ENCODE data around the gene OPHN1. TPM values are rescaled to one million over a fixed set of nuclear protein-coding genes. Genes with fewer than 3 reads are reported as not detected.

OPHN1 gene
- total RNA-seq, 2 donors from 2014 or later: 0.06 TPM; not detected in 1

- DNase-seq (ENCODE audit: low spot score in 2 of 2) (no peak), ATAC-seq (no peak)
- Mint-ChIP-seq H3K36me3 (no peaks in the 10 kb centered on the region), H3K27ac (no peak overlapping the region), H3K9me3 (no peaks in the 10 kb centered on the region)
Measured at GRCh38 chrX:68249401-68249831, 183.9 kb downstream of the OPHN1 start.

- ATAC-seq (no peak), DNase-seq (ENCODE audit: low spot score in 2 of 2) (no peak)
- H3K27ac Mint-ChIP-seq: no peak overlapping the region
- no peaks in the 10 kb centered on the region for H3K36me3 Mint-ChIP-seq
- no peaks in the 10 kb centered on the region for H3K9me3 Mint-ChIP-seq
Measured at GRCh38 chrX:68238568-68238967, 194.7 kb downstream of the OPHN1 start.

GRCh38 chrX:68234171-68234910, 199.0 kb downstream of the OPHN1 start:
- no peaks in the 10 kb centered on the region for H3K36me3 Mint-ChIP-seq

DNA sequence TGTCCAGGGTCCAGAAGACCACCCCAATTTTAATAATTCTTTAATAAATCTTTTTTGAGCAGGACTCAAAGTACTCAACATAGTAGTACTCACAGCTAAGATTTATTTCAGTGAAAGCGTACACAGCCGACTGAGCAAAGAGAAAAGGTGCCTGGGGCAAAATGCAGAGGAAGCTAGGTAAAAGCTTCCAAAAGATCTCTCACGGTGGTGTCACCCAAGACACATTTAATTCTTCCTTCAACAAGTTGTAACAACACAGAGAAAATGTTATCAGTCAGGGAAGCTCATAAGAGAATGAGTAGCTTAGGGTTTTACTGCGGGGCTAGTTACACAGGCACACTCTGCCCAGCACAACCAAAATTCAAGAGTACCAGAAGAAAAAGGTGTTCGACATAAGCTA, 201.1 kb downstream of the OPHN1 start:
- Mint-ChIP-seq H3K36me3 (no peaks in the 10 kb centered on the region), H3K9me3 (no peaks in the 10 kb centered on the region), H3K27ac (no peak overlapping the region)
- DNase-seq (ENCODE audit: low spot score in 2 of 2) (no peak), ATAC-seq (no peak)

More at GRCh38 chrX:68234171-68234910, 199.0 kb downstream of the OPHN1 start:
- DNase-seq (ENCODE audit: low spot score in 2 of 2) (no peak), ATAC-seq (no peak)
- Mint-ChIP-seq H3K27ac (no peak overlapping the region), H3K9me3 (no peaks in the 10 kb centered on the region)

DNA sequence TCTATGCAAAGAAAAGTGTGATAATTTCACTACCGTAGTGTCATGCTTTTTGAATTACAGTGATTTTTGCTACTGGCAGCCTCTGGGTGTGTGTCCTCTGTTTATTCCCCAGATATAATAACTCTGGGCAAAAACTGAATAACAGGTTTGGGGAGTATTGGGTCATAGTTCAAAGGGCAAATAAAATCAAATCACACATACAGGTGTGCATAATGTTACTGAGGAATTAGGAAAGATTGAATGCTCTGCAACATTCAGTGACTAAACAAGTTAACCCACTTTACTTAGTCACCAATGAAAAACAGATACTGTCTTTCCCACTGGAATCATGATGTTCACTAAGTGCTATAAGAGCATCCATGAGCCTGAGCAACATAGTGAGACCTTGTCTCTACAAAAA, 224.3 kb downstream of the OPHN1 start:
- no peak for DNase-seq (ENCODE audit: low spot score in 2 of 2)

GRCh38 chrX:68204521-68205038, 228.7 kb downstream of the OPHN1 start:
- Mint-ChIP-seq H3K36me3 (no peaks in the 10 kb centered on the region), H3K27ac (no peak overlapping the region), H3K9me3 (no peaks in the 10 kb centered on the region)
- DNase-seq (ENCODE audit: low spot score in 2 of 2) (no peak), ATAC-seq (no peak)

More for the DNA sequence above, 224.3 kb downstream of the OPHN1 start:
- no peaks in the 10 kb centered on the region for H3K9me3 Mint-ChIP-seq
- no peak for ATAC-seq
- no peak overlapping the region for H3K27ac Mint-ChIP-seq
- no peaks in the 10 kb centered on the region for H3K36me3 Mint-ChIP-seq

DNA sequence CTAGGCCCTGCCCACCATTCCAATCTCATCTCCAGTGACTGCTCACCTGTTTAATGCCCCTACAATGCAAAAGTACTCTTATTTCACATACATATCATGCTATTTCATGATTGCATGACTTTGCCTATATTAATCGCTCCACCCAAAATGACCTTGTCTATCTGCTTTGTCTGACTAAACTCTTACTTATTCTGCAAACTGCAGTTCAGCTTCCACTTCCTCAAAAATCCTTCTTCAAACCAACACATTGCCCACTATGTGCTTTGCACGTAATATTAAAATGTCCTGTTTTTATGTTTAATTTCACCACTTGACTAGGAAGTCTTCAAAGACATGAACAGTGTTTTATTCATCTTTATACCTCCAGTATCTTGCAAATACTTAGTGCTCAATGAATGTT, 229.6 kb downstream of the OPHN1 start:
- no peaks in the 10 kb centered on the region for H3K9me3 Mint-ChIP-seq
- no peaks in the 10 kb centered on the region for H3K36me3 Mint-ChIP-seq

DNA sequence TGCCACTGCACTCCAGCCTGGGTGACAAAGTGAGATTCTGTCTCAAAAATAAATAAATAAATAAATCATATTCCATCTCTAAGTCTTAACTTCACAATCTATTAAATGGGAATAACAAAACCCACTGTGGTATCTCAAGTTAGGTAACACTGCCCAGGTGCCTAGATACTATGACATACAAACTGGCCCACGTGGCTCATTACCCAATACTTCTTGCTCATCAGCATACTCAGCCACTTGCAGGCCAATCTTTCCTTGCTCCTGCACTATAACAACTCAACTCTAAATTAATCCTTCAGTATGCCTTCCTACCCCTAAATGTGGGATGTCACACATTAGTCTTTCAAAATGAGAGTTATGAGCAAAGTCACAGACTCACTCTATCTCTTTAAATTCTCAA, 230.1 kb downstream of the OPHN1 start:
- no peaks in the 10 kb centered on the region for H3K9me3 Mint-ChIP-seq
- ATAC-seq (no peak), DNase-seq (ENCODE audit: low spot score in 2 of 2) (no peak)
- no peak overlapping the region for H3K27ac Mint-ChIP-seq
- no peaks in the 10 kb centered on the region for H3K36me3 Mint-ChIP-seq

More for the DNA sequence above, 229.6 kb downstream of the OPHN1 start:
- ATAC-seq (no peak), DNase-seq (ENCODE audit: low spot score in 2 of 2) (no peak)
- peak overlapping the region in 1 of 2 donors; percentile 75 for H3K27ac Mint-ChIP-seq

DNA sequence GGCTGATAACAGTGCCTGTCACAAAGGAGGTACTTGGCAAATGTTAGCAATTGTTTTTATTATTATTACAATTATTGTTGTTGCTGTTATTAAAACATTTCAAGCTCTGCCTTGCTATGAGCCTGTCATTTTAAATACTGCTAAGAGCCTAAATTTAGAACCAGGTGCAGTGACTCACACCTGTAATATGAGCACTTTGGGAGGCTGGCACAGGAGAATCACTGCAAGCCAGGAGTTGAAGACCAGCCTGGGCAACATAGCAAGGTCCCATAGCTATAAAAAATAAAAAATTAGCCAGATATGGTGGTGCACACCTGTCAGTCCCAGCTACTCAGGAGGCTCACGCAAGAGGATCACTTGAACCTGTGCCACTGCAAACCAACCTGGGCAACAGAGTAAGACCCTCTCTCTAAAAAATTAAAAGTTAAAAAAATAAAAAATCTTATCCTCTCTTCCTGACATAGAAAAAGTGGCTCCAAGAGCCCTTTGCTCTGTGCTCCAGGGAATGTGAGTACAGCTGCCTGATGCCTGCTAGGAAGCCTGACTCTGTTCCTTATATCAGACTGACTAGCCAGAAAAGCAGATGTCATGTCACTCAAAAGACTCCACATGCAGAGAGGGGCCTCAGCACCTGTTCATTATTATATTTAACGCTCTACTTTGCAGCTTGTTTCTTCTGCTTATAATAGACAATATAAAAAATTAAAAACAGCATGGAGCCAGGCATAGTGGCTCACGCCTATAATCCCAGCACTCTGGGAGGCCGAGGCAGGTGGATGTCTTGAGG, 234.0 kb downstream of the OPHN1 start:
- no peaks in the 10 kb centered on the region for H3K9me3 Mint-ChIP-seq

DNA sequence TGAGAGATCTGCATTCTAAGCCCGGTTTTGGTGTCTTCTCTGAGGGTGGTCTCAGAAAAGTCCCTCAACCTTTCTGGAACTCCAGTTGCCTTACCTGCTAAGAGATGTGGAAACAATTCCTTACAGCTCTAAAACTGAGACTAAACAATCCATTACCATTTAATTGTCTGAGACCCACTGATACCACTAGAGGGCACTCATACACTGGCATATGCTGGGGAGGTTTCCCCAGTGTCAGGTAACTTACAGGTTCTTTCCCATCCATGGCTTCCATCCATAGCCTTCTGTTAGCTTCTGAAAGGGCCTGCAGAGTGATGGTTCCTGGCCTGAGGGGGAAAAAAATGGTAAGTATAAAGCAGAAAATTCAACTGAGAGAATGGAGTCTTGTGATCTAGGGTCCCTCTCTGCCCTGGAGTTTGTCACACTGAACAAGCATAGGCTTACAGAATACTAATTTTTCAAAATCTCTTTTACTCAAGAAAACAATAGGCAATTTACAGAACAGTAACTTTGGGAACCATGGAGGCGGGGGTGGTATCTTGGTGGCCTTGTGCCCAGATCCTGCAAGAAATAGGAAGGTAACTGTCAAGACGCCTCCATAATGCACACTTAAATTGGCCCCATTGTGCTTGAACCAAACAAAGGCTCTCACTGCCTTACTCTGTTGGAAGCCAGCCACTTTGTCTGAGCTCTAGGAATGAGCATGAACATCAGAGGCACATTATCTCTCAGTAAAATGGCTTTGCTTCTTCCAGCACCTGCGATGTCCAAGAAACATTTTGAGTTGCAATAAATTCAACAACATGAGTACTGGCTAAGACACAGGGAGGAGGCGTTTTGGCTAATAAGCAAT, 236.1 kb downstream of the OPHN1 start:
- H3K9me3 Mint-ChIP-seq: no peaks in the 10 kb centered on the region
- H3K27ac Mint-ChIP-seq: no peak overlapping the region
- DNase-seq (ENCODE audit: low spot score in 2 of 2) (peak in 1 of 2 donors; percentile 3), ATAC-seq (peak; percentile 40 to 46)
- H3K36me3 Mint-ChIP-seq: no peaks in the 10 kb centered on the region

More for the DNA sequence above, 234.0 kb downstream of the OPHN1 start:
- ATAC-seq (no peak), DNase-seq (ENCODE audit: low spot score in 2 of 2) (no peak)
- H3K36me3 Mint-ChIP-seq: no peaks in the 10 kb centered on the region
- H3K27ac Mint-ChIP-seq: no peak overlapping the region

DNA sequence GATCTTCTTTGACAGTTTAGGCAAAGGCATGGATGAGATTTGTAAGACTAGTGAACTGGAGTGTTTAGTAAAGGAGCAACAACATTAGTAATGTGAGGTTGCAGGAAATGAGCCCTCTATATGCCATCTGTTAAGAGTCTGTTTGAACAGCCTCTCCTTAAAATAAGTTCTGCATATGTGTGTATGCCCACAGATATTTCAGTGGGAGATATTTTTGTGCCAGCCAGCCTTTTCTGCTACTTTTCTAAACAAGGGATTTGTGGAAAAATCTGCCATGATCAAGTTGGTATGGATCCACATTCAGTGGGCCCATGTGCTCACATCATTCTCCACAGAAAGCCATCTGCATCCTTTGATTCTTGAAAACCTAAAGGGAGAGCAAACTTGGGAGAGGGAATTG, 237.7 kb downstream of the OPHN1 start:
- ATAC-seq: no peak
- H3K9me3 Mint-ChIP-seq: no peaks in the 10 kb centered on the region
- no peak for DNase-seq (ENCODE audit: low spot score in 2 of 2)
- H3K27ac Mint-ChIP-seq: no peak overlapping the region
- no peaks in the 10 kb centered on the region for H3K36me3 Mint-ChIP-seq

DNA sequence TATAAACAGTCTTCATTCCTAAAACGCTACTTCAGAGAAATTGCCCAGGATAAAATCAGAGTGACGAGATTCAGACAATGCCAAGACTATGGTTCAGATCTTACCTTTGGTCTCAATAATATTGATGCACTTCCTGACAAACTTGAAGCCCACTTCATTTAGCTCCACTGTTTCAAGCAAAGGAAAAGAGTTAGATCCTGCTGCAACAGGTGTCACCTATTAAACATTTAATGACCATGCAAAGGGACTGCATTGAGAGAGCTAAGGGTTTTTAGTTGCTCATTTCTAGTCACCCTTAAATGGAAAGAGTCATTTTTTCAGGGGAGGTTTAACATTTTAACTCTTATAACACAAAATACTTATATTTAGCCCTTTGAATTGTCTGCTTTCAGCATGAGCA, 239.5 kb downstream of the OPHN1 start:
- ATAC-seq: no peak
- Mint-ChIP-seq H3K27ac (no peak overlapping the region), H3K36me3 (no peaks in the 10 kb centered on the region), H3K9me3 (no peaks in the 10 kb centered on the region)
- no peak for DNase-seq (ENCODE audit: low spot score in 2 of 2)

- ATAC-seq: no peak
- H3K36me3 Mint-ChIP-seq: no peaks in the 10 kb centered on the region
Measured at GRCh38 chrX:68193234-68193633, 240.1 kb downstream of the OPHN1 start.

GRCh38 chrX:68190799-68191198, 242.5 kb downstream of the OPHN1 start:
- DNase-seq (ENCODE audit: low spot score in 2 of 2) (no peak), ATAC-seq (no peak)
- Mint-ChIP-seq H3K36me3 (no peaks in the 10 kb centered on the region), H3K27ac (no peak overlapping the region), H3K9me3 (no peaks in the 10 kb centered on the region)

More at GRCh38 chrX:68193234-68193633, 240.1 kb downstream of the OPHN1 start:
- Mint-ChIP-seq H3K9me3 (no peaks in the 10 kb centered on the region), H3K27ac (no peak overlapping the region)
- DNase-seq (ENCODE audit: low spot score in 2 of 2): no peak

- Mint-ChIP-seq H3K27ac (no peak overlapping the region), H3K9me3 (no peaks in the 10 kb centered on the region), H3K36me3 (no peaks in the 10 kb centered on the region)
- DNase-seq (ENCODE audit: low spot score in 2 of 2): no peak
- peak; percentile 20 for ATAC-seq
Measured at GRCh38 chrX:68186552-68187262, 246.6 kb downstream of the OPHN1 start.

DNA sequence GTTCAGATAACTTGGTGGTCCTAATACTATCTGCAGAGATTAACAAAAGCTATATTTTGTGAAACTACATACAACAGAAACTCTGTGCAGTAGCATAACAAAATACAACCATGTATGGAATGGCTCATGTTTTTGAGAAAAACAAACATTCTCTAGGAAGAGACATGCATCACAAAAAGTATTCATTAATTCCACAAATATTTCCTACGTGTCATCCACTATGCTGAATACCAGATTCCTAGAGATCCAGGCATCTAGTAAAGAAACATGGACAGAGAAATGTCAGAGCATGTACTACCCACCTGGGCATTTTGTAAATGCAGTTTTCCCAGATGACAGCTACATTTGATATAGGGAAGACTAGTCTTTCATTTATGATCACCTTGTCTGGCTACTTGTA, 248.1 kb downstream of the OPHN1 start:
- Mint-ChIP-seq H3K9me3 (no peaks in the 10 kb centered on the region), H3K36me3 (no peaks in the 10 kb centered on the region), H3K27ac (no peak overlapping the region)
- no peak for DNase-seq (ENCODE audit: low spot score in 2 of 2)
- ATAC-seq: no peak
